Endothelial cell (in vitro differentiated cells): ENCODE data around the gene SERPINB1. TPM values are rescaled to one million over a fixed set of nuclear protein-coding genes. Genes with fewer than 3 reads are reported as not detected.

Experiments used
- DNase-seq: peaks from one replicate; pipeline ENCODE4 v3.0.0; 2021; ENCODE audit warnings: low spot score
- H3K27ac Mint-ChIP-seq: one replicate; pipeline ENCODE4 v1.8.0; 2021; ENCODE audit warnings: mixed read lengths, inconsistent platforms; ENCODE audit not compliant: unreplicated experiment
- H3K27me3 Mint-ChIP-seq: one replicate; pipeline ENCODE4 v1.8.0; 2021; ENCODE audit warnings: mild to moderate bottlenecking, moderate library complexity, mixed read lengths, inconsistent platforms; ENCODE audit not compliant: unreplicated experiment
- H3K36me3 Mint-ChIP-seq: one replicate; pipeline ENCODE4 v1.8.0; 2021; ENCODE audit warnings: mild to moderate bottlenecking, low read depth, mixed read lengths, inconsistent platforms; ENCODE audit not compliant: unreplicated experiment
- H3K4me1 Mint-ChIP-seq: one replicate; pipeline ENCODE4 v1.8.0; 2021; ENCODE audit warnings: mild to moderate bottlenecking, mixed read lengths, inconsistent platforms; ENCODE audit not compliant: unreplicated experiment
- H3K4me3 Mint-ChIP-seq: one replicate; pipeline ENCODE4 v1.8.0; 2021; ENCODE audit warnings: mild to moderate bottlenecking, mixed read lengths, inconsistent platforms; ENCODE audit not compliant: unreplicated experiment
- H3K9me3 Mint-ChIP-seq: one replicate; pipeline ENCODE4 v1.8.0; 2021; ENCODE audit warnings: mixed read lengths, inconsistent platforms; ENCODE audit not compliant: unreplicated experiment
- total RNA-seq: library from RNA; stranded (reverse); fragmentation: NEBNext Ultra II Directional; extraction: Animal tissue kit (Norgen Biotek cat#: 25700); gene quantifications from one replicate; pipeline ENCODE4 v1.2.1, GENCODE V29; 2021; ENCODE audit not compliant: unreplicated experiment
- TF ChIP-seq, protein P1 (sequence below): fragments of 200-600 bp; sonication (generic); IDR thresholded peaks from one replicate; pipeline ENCODE4 v1.5.0; 2021; ENCODE audit warnings: antibody characterized with exemption; ENCODE audit not compliant: unreplicated experiment

The SERPINB1 gene
- total RNA-seq, 1 donor from 2014 or later: 16.6 TPM

GRCh38 chr6:2857580-2858337 is 16.1 kb upstream of the SERPINB1 start:
- Mint-ChIP-seq H3K4me3 (no peak overlapping the region), H3K9me3 (no peaks in the 10 kb centered on the region), H3K36me3 (no peaks in the 10 kb centered on the region), H3K4me1 (peaks cover 51% of the 10 kb centered on the region), H3K27ac (peak overlapping the region; percentile 93), H3K27me3 (peaks cover 3% of the 10 kb centered on the region)
- TF ChIP-seq, protein P1, sequence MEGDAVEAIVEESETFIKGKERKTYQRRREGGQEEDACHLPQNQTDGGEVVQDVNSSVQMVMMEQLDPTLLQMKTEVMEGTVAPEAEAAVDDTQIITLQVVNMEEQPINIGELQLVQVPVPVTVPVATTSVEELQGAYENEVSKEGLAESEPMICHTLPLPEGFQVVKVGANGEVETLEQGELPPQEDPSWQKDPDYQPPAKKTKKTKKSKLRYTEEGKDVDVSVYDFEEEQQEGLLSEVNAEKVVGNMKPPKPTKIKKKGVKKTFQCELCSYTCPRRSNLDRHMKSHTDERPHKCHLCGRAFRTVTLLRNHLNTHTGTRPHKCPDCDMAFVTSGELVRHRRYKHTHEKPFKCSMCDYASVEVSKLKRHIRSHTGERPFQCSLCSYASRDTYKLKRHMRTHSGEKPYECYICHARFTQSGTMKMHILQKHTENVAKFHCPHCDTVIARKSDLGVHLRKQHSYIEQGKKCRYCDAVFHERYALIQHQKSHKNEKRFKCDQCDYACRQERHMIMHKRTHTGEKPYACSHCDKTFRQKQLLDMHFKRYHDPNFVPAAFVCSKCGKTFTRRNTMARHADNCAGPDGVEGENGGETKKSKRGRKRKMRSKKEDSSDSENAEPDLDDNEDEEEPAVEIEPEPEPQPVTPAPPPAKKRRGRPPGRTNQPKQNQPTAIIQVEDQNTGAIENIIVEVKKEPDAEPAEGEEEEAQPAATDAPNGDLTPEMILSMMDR: no peak
- DNase-seq: peak; percentile 31

DNA sequence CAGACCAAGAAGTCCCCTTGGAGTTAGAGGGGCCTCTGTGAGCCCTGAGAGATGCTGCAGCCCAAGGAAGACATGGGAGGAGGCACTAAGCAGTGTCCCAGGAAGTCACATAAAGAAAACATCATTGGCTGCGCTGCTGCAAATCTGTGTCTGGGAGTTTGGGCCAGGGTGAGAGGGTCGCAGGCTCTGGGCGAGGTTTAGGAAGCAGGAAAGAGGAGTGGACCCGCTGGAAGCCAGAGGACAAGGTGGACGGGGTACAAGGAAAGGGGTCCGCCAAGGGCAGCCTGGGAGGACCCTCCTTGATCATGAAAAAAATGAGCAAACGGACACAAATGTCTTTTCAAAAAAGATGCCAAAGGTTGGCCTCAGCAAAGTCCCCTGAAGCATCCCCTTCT is 15.5 kb upstream of the SERPINB1 start:
- Mint-ChIP-seq H3K4me3 (no peak overlapping the region), H3K9me3 (no peaks in the 10 kb centered on the region), H3K36me3 (no peaks in the 10 kb centered on the region), H3K4me1 (peaks cover 51% of the 10 kb centered on the region), H3K27ac (peak overlapping the region; percentile 49), H3K27me3 (peaks cover 3% of the 10 kb centered on the region)
- no peak for DNase-seq
- TF ChIP-seq, protein P1: no peak

- no peak for DNase-seq
- TF ChIP-seq, protein P1: no peak
- no peaks in the 10 kb centered on the region for H3K36me3 Mint-ChIP-seq
- no peak overlapping the region for H3K4me3 Mint-ChIP-seq
- peaks cover 5% of the 10 kb centered on the region for H3K27me3 Mint-ChIP-seq
- peak overlapping the region; percentile 93 for H3K27ac Mint-ChIP-seq
- no peaks in the 10 kb centered on the region for H3K9me3 Mint-ChIP-seq
- H3K4me1 Mint-ChIP-seq: peaks cover 55% of the 10 kb centered on the region
These were observed 13.4 kb upstream of the SERPINB1 start for GRCh38 chr6:2855061-2855519.

GRCh38 chr6:2854396-2854982 is 12.8 kb upstream of the SERPINB1 start:
- Mint-ChIP-seq H3K9me3 (no peaks in the 10 kb centered on the region), H3K27ac (peak overlapping the region; percentile 93), H3K27me3 (peaks cover 5% of the 10 kb centered on the region), H3K4me3 (no peak overlapping the region), H3K36me3 (no peaks in the 10 kb centered on the region), H3K4me1 (peaks cover 55% of the 10 kb centered on the region)
- DNase-seq: no peak
- TF ChIP-seq, protein P1: no peak
